OCI-LY7 (cell line): Measurements from ENCODE around the gene TIMM10B. TPM values are rescaled to one million over a fixed set of nuclear protein-coding genes. Genes with fewer than 3 reads are reported as not detected.

Experiments used
- BruUV-seq: library from RNA; stranded (reverse); fragments of 400-500 nt; replicated peaks from 2 replicates; lab custom pipeline; 2021; lab: Mats Ljungman, UMichigan
- CTCF ChIA-PET: fragments of 300-600 bp; sonication (Branson Sonifier 250); formaldehyde crosslinking; loops from one replicate; lab custom pipeline; 2022; ENCODE audit warnings: antibody characterized with exemption; ENCODE audit not compliant: unreplicated experiment; lab: Charles Lee
- POLR2A ChIA-PET: fragments of 300-600 bp; sonication (Branson Sonifier 250); formaldehyde crosslinking; loops from one replicate; lab custom pipeline; 2022; ENCODE audit warnings: antibody characterized with exemption; lab: Charles Lee
- DNase-seq: peaks from one replicate; pipeline ENCODE4 v3.0.0-alpha.2; 2015; ENCODE audit warnings: low spot score
- H2AFZ ChIP-seq: fragments of 200-600 bp; sonication (generic), shearing (Covaris generic); 2 replicates; pipeline ENCODE4 v1.6.1; 2014; ENCODE audit warnings: mild to moderate bottlenecking, antibody characterized with exemption, low read length, moderate library complexity
- H3K27ac ChIP-seq: fragments of 200-600 bp; sonication (generic); 2 replicates; pipeline ENCODE4 v1.5.1; 2014; ENCODE audit warnings: mixed run types, low read depth, mild to moderate bottlenecking, moderate library complexity, low read length, inconsistent platforms; ENCODE audit not compliant: poor library complexity, severe bottlenecking
- H3K36me3 ChIP-seq: fragments of 200-600 bp; sonication (generic); 2 replicates; pipeline ENCODE4 v1.6.1; 2014; ENCODE audit warnings: mild to moderate bottlenecking, antibody characterized with exemption, low read length, moderate library complexity, mixed read lengths; ENCODE audit not compliant: insufficient read depth
- H3K4me1 ChIP-seq: fragments of 200-600 bp; sonication (generic); 2 replicates; pipeline ENCODE4 v1.5.1; 2014; ENCODE audit warnings: mild to moderate bottlenecking, low read length; ENCODE audit not compliant: insufficient read depth, poor library complexity, severe bottlenecking
- H3K4me2 ChIP-seq: fragments of 200-600 bp; sonication (generic); 2 replicates; pipeline ENCODE4 v1.6.1; 2014; ENCODE audit warnings: mild to moderate bottlenecking, low read length
- H3K4me3 ChIP-seq: fragments of 200-600 bp; sonication (generic); 2 replicates; pipeline ENCODE4 v1.5.1; 2014; ENCODE audit warnings: mild to moderate bottlenecking, low read depth, low read length; ENCODE audit not compliant: poor library complexity, severe bottlenecking
- H3K79me2 ChIP-seq: fragments of 200-600 bp; sonication (generic); 2 replicates; pipeline ENCODE4 v1.6.1; 2016; ENCODE audit warnings: low read depth, mild to moderate bottlenecking, low read length, moderate library complexity, mixed read lengths; ENCODE audit not compliant: insufficient read depth
- H3K9me2 ChIP-seq: fragments of 200-600 bp; sonication (generic); 2 replicates; pipeline ENCODE4 v1.6.1; 2016; ENCODE audit warnings: mild to moderate bottlenecking, low read length, mixed read lengths; ENCODE audit not compliant: insufficient read depth
- H3K9me3 ChIP-seq: fragments of 200-600 bp; sonication (generic); 2 replicates; pipeline ENCODE4 v1.6.1; 2014; ENCODE audit warnings: mild to moderate bottlenecking, mixed run types, low read length, mixed read lengths
- H4K20me1 ChIP-seq: fragments of 200-600 bp; sonication (generic); 2 replicates; pipeline ENCODE4 v1.6.1; 2014; ENCODE audit warnings: mild to moderate bottlenecking, antibody characterized with exemption, low read length, moderate library complexity, mixed read lengths; ENCODE audit not compliant: insufficient read depth
- CTCF ChIP-seq: fragments of 200-600 bp; sonication (generic); conservative IDR thresholded peaks from 2 replicates; pipeline ENCODE4 v1.5.1; 2014; ENCODE audit warnings: mild to moderate bottlenecking, antibody characterized with exemption, low read length, moderate library complexity, mixed read lengths
- EZH2phosphoT487 ChIP-seq: fragments of 200-600 bp; sonication (generic); IDR thresholded peaks from 2 replicates; pipeline ENCODE4 v1.6.1; 2018; ENCODE audit warnings: low read depth, borderline replicate concordance, mild to moderate bottlenecking, mixed run types, antibody characterized with exemption, low read length, moderate library complexity, mixed read lengths
- intact Hi-C: fragments of 100-400 bp; cut with micrococcal nuclease; formaldehyde crosslinking; loops from one replicate; pipeline ENCODE4 v1.10.0; 2022; ENCODE audit not compliant: unreplicated experiment
- total RNA-seq, 2 experiments: library from RNA; depleted of rRNA in 1 of 2; stranded (reverse); fragments of >200 nt in 1 of 2; shearing (Covaris generic) in 1 of 2; gene quantifications; 2 replicates each; pipeline ENCODE4 v1.2.3, GENCODE V29; 2014 to 2022

TIMM10B gene
- total RNA-seq, 2 experiments from 2014 or later: 43.7 to 54.6 TPM

- POLR2A ChIA-PET: interaction anchor here (0.6 to 4.7 kb wide), 9 partner anchors 11 to 56 kb away, joined by 3 to 21 read pairs (median 4); partner anchors contain the start of genes APBB1, ARFIP2, SMPD1 and TIMM10B
- no peak overlapping the region for H2AFZ ChIP-seq
Measured at GRCh38 chr11:6433998-6434660, 47.2 kb upstream of the TIMM10B start.

GRCh38 chr11:6437423-6437822 is 43.9 kb upstream of the TIMM10B start:
- Histone ChIP-seq H3K4me1 (peaks cover 84% of the 10 kb centered on the region), H3K27ac (no peak overlapping the region), H3K9me2 (no peaks in the 10 kb centered on the region), H3K4me2 (peak overlapping the region; percentile 40), H3K4me3 (no peak overlapping the region), H2AFZ (peak overlapping the region; percentile 83; the same call in 1 of the 2 replicates), H4K20me1 (no peaks in the 10 kb centered on the region), H3K9me3 (no peaks in the 10 kb centered on the region), H3K79me2 (no peaks in the 10 kb centered on the region), H3K36me3 (no peaks in the 10 kb centered on the region)
- no peak for TF ChIP-seq CTCF
- no peak for TF ChIP-seq EZH2phosphoT487
- BruUV-seq: no TSS peak
- POLR2A ChIA-PET: interaction anchor here (0.7 to 3.1 kb wide), 8 partner anchors 17 to 59 kb away, joined by 3 to 17 read pairs (median 3); partner anchors contain the start of gene APBB1
- intact Hi-C loops: loop anchor here (5.0 kb wide), 1 partner anchor 490 kb away; the partner anchor contains the start of gene ZNF215
- CTCF ChIA-PET: interaction anchor here (1.2 to 4.0 kb wide), 3 partner anchors 18 to 246 kb away, joined by 4 to 23 read pairs (median 4); partner anchors contain the start of genes APBB1 and MRPL17
- no peak for DNase-seq

More at GRCh38 chr11:6433998-6434660, 47.2 kb upstream of the TIMM10B start:
- no peaks in the 10 kb centered on the region for H3K9me2 ChIP-seq
- no peaks in the 10 kb centered on the region for H3K36me3 ChIP-seq
- no peaks in the 10 kb centered on the region for H4K20me1 ChIP-seq
- H3K4me1 ChIP-seq: peaks cover 93% of the 10 kb centered on the region
- H3K4me2 ChIP-seq: peak overlapping the region; percentile 63
- H3K4me3 ChIP-seq: peak overlapping the region; percentile 33
- H3K9me3 ChIP-seq: no peaks in the 10 kb centered on the region
- TF ChIP-seq EZH2phosphoT487: no peak
- no peak for TF ChIP-seq CTCF
- peak overlapping the region; percentile 87 for H3K27ac ChIP-seq
- CTCF ChIA-PET: interaction anchor here (1.7 kb wide), 1 partner anchor 56 kb away, joined by 4 read pairs; no protein-coding TSS in a partner anchor
- no TSS peak for BruUV-seq
- DNase-seq: peak; percentile 86
- H3K79me2 ChIP-seq: no peaks in the 10 kb centered on the region
- intact Hi-C loops: loop anchor here (1.0 kb wide), 3 partner anchors 32 to 199 kb away; partner anchors contain the start of gene SMPD1
